Thyroid gland (tissue), 4 donors: ENCODE results near the gene BNC1.

ENCODE experiments used
- CTCF ChIP-seq, 6 experiments: fragments of 200-600 bp in 3 of 6; fragments of 450-650 bp in 3 of 6; sonication (generic) in 3 of 6; IDR thresholded peaks; one replicate each; pipeline ENCODE4 v1.5.1; 2016 to 2019; ENCODE audit warnings: antibody characterized with exemption in 6 of 6, mild to moderate bottlenecking in 2 of 6, inconsistent platforms in 1 of 6, moderate library complexity in 1 of 6
- POLR2A ChIP-seq, 2 donors: fragments of 450-650 bp; IDR thresholded peaks; one replicate each; pipeline ENCODE4 v1.6.1; 2017; ENCODE audit warnings: antibody characterized with exemption in 2 of 2, mild to moderate bottlenecking in 2 of 2, moderate library complexity in 1 of 2

GRCh38 chr15:83290236-83290635, 5.8 kb upstream of the BNC1 start:
- TF ChIP-seq CTCF (IDR thresholded peaks at IDR 0.05), result no peak
- TF ChIP-seq POLR2A (IDR thresholded peaks at IDR 0.05), result no peak
